Tibial artery (tissue), 4 donors: ENCODE results near the gene CES1.
"Not testable (repeated sequence)": the region's sequence is repeated elsewhere in the genome, so short reads cannot be mapped to it uniquely, and the experiment has no call there.

ENCODE experiments used
- DNase-seq, 2 donors: peaks; one replicate each; pipeline ENCODE4 v3.0.0-alpha.2; 2019
- H3K27ac ChIP-seq, 2 donors: fragments of 200-600 bp; sonication (generic) in 1 of 2; 1 replicate in 1 of 2; 2 replicates in 1 of 2; pipeline ENCODE4 v1.5.1; 2018 to 2019; ENCODE audit warnings: mild to moderate bottlenecking in 1 of 2
- H3K27me3 ChIP-seq, 2 donors: fragments of 200-600 bp; sonication (generic) in 1 of 2; one replicate each; pipeline versions ENCODE4 v1.5.1 to v1.6.0; 2016 to 2019
- H3K36me3 ChIP-seq, 3 donors: fragments of 200-600 bp; sonication (generic) in 2 of 3; one replicate each; pipeline ENCODE4 v1.5.1; 2016 to 2019; ENCODE audit warnings: mild to moderate bottlenecking in 2 of 3
- H3K4me1 ChIP-seq, 4 donors: fragments of 200-600 bp; sonication (generic) in 2 of 4; 1 replicate in 3 of 4; 2 replicates in 1 of 4; pipeline ENCODE4 v1.5.1; 2016 to 2019
- H3K4me3 ChIP-seq, 2 donors: fragments of 200-600 bp; sonication (generic) in 1 of 2; 1 replicate in 1 of 2; 2 replicates in 1 of 2; pipeline ENCODE4 v1.5.1; 2018 to 2019; ENCODE audit warnings: mild to moderate bottlenecking in 2 of 2
- H3K9me3 ChIP-seq, 3 donors: fragments of 200-600 bp; sonication (generic) in 1 of 3; one replicate each; pipeline ENCODE4 v1.5.1; 2016 to 2019
- intact Hi-C: fragments of 100-400 bp; cut with DNase I; formaldehyde crosslinking; loops from one replicate; pipeline ENCODE4 v1.15.0; 2023; ENCODE audit warnings: low total_unique reads
- TF ChIP-seq, protein P1 (sequence below), 2 experiments: fragments of 200-600 bp in 1 of 2; fragments of 450-650 bp in 1 of 2; IDR thresholded peaks; one replicate each; pipeline ENCODE4 v1.5.1; 2017 to 2019; ENCODE audit warnings: antibody characterized with exemption in 2 of 2, mild to moderate bottlenecking in 1 of 2, moderate library complexity in 1 of 2

CES1 gene

DNA sequence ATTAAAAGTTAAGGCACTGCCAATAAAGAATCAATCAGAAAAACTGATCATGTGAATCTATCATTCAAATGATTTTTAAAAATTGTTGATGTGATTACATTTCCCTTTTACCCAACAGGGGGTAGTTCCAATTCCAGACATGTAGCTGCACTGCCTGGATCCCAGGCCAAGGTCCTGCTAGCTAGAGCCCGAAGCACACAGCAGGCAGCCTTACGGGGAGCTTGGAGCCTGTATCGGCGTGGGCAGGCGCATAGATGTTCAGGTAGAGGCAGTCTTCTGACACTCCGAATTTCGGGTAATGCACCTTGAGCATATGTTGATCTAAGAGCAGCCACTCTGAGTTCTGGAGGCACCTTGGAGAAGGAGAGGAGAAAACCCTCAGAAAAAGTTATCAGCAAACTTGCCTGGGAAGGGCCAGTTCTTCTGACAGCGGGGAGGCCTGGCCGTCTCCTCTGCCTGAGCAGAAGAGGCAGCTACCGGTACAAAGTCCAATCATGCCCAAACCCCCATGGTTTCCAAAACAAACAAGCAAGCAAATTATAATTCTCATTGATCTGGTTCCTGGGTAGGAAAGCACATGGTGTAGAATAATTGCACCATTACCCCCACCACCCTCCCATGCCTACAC is 38.6 kb upstream of the CES1 start:
- H3K27me3 ChIP-seq = peaks cover 0 to 20% of the 10 kb centered on the region in 2 donors
- no peaks in the 10 kb centered on the region for H3K9me3 ChIP-seq
- intact Hi-C loops = no loop called here
- no peak overlapping the region for H3K27ac ChIP-seq
- H3K4me3 ChIP-seq = no peak overlapping the region
- DNase-seq = no peak
- TF ChIP-seq, protein P1, sequence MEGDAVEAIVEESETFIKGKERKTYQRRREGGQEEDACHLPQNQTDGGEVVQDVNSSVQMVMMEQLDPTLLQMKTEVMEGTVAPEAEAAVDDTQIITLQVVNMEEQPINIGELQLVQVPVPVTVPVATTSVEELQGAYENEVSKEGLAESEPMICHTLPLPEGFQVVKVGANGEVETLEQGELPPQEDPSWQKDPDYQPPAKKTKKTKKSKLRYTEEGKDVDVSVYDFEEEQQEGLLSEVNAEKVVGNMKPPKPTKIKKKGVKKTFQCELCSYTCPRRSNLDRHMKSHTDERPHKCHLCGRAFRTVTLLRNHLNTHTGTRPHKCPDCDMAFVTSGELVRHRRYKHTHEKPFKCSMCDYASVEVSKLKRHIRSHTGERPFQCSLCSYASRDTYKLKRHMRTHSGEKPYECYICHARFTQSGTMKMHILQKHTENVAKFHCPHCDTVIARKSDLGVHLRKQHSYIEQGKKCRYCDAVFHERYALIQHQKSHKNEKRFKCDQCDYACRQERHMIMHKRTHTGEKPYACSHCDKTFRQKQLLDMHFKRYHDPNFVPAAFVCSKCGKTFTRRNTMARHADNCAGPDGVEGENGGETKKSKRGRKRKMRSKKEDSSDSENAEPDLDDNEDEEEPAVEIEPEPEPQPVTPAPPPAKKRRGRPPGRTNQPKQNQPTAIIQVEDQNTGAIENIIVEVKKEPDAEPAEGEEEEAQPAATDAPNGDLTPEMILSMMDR (IDR thresholded peaks at IDR 0.05) = no peak
- H3K4me1 ChIP-seq = no peaks in the 10 kb centered on the region
- no peaks in the 10 kb centered on the region for H3K36me3 ChIP-seq

DNA sequence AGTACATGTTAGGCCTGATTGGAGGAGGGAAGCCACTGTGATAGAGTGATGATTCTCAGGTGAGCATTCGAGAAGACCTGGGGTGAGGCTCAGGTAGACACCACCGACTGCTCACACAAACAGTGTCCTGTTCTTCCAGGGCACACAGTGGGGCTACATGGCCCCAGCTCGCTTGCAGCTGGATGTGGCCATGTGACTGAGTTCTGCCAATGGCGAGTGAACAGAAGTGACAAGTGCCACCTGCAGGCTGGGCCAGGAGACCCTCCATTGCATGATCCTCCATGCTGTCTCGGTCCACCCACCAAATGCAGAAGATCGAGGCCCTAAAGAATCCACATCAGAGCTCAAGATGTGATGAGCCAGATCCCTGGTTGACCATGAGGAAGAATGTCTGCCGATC is 36.1 kb upstream of the CES1 start:
- TF ChIP-seq, protein P1 (IDR thresholded peaks at IDR 0.05) = no peak
- intact Hi-C loops = no loop called here
- no peak overlapping the region for H3K27ac ChIP-seq

DNA sequence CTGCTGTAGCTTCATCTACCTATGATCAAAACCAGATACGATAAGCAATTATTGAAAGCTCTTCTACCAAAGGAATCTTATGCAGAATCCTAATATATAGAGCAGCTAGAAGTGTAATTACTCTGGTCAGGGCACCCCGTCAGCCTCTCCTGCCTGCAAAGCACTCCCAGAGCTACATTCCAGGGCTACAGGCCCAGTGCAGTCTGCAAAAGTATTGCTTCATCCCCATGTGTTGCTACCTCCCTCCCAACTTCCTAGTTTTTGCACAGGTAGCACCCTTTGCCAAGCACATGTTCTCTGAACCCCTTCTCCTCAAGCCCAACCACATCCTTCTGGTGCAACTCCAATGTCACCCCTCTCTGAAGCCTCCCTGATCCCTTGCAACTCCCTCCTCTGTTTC is 35.2 kb upstream of the CES1 start:
- Histone ChIP-seq H3K4me1 (no peaks in the 10 kb centered on the region), H3K4me3 (no peak overlapping the region), H3K27me3 (peaks cover 0 to 12% of the 10 kb centered on the region in 2 donors), H3K27ac (no peak overlapping the region), H3K9me3 (no peaks in the 10 kb centered on the region), H3K36me3 (no peaks in the 10 kb centered on the region)
- intact Hi-C loops = no loop called here
- DNase-seq = no peak
- TF ChIP-seq, protein P1 (IDR thresholded peaks at IDR 0.05) = no peak

More for the DNA sequence above, 36.1 kb upstream of the CES1 start:
- Histone ChIP-seq H3K27me3 (peaks cover 0 to 18% of the 10 kb centered on the region in 2 donors), H3K4me1 (no peaks in the 10 kb centered on the region), H3K36me3 (no peaks in the 10 kb centered on the region), H3K9me3 (no peaks in the 10 kb centered on the region), H3K4me3 (no peak overlapping the region)
- no peak for DNase-seq

DNA sequence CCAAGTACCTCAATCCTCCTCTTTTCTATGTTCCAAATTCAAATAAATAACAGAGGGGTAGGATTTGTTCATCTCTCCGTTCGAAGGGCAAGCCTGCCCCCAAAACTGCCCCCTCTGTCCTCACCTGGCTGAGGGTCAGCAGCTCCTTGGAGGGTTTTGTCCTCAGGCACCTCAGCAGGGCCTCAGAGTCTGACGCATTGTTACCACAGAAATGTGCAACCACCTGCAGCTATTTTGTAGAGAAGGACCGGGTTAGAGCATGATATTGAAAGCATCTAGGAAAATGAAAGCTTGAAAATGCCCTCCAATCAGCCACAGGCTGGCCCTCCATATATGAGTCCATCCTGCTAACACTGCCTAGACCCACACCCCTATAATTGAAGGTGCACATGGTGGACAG is 28.4 kb upstream of the CES1 start:
- intact Hi-C loops = no loop called here
- Histone ChIP-seq H3K27me3 (no peaks in the 10 kb centered on the region), H3K9me3 (no peaks in the 10 kb centered on the region), H3K27ac (no peak overlapping the region), H3K4me1 (no peaks in the 10 kb centered on the region), H3K4me3 (no peak overlapping the region), H3K36me3 (no peaks in the 10 kb centered on the region)
- no peak for DNase-seq
- TF ChIP-seq, protein P1 (IDR thresholded peaks at IDR 0.05) = no peak

- H3K27me3 ChIP-seq, H3K4me3 ChIP-seq, intact Hi-C loops, H3K27ac ChIP-seq, H3K36me3 ChIP-seq, H3K9me3 ChIP-seq, DNase-seq, H3K4me1 ChIP-seq: not testable (repeated sequence)
Measured at GRCh38 chr16:55857650-55858049, 24.8 kb upstream of the CES1 start.

GRCh38 chr16:55856950-55857349 is 24.1 kb upstream of the CES1 start:
- no peak overlapping the region for H3K4me3 ChIP-seq
- no peaks in the 10 kb centered on the region for H3K9me3 ChIP-seq
- no peaks in the 10 kb centered on the region for H3K4me1 ChIP-seq
- peaks cover 0 to 3% of the 10 kb centered on the region in 2 donors for H3K27me3 ChIP-seq
- H3K36me3 ChIP-seq = no peaks in the 10 kb centered on the region
- DNase-seq = no peak
- H3K27ac ChIP-seq = no peak overlapping the region
- TF ChIP-seq, protein P1 (IDR thresholded peaks at IDR 0.05) = no peak
- intact Hi-C loops = no loop called here
